Transverse colon (tissue), 3 donors: ENCODE data around the gene AGBL4.

ENCODE experiments used
- EP300 ChIP-seq: sonication (generic); formaldehyde crosslinking; IDR thresholded peaks from one replicate; pipeline ENCODE4 v1.6.1; 2017; ENCODE audit warnings: antibody characterized with exemption, low read depth
- POLR2A ChIP-seq: fragments of 450-650 bp; IDR thresholded peaks from one replicate; pipeline ENCODE4 v1.6.1; 2016; ENCODE audit warnings: antibody characterized with exemption, mild to moderate bottlenecking, moderate library complexity
- TF ChIP-seq, protein P1 (sequence below), 5 experiments: fragments of 200-600 bp in 3 of 5; fragments of 450-650 bp in 2 of 5; sonication (generic) in 3 of 5; IDR thresholded peaks; 1 replicate in 2 of 5; 2 replicates in 3 of 5; pipeline ENCODE4 v1.5.1; 2016 to 2017; ENCODE audit warnings: antibody characterized with exemption in 5 of 5, inconsistent platforms in 3 of 5, mild to moderate bottlenecking in 2 of 5, moderate library complexity in 1 of 5

- no peak for TF ChIP-seq POLR2A
- TF ChIP-seq, protein P1, sequence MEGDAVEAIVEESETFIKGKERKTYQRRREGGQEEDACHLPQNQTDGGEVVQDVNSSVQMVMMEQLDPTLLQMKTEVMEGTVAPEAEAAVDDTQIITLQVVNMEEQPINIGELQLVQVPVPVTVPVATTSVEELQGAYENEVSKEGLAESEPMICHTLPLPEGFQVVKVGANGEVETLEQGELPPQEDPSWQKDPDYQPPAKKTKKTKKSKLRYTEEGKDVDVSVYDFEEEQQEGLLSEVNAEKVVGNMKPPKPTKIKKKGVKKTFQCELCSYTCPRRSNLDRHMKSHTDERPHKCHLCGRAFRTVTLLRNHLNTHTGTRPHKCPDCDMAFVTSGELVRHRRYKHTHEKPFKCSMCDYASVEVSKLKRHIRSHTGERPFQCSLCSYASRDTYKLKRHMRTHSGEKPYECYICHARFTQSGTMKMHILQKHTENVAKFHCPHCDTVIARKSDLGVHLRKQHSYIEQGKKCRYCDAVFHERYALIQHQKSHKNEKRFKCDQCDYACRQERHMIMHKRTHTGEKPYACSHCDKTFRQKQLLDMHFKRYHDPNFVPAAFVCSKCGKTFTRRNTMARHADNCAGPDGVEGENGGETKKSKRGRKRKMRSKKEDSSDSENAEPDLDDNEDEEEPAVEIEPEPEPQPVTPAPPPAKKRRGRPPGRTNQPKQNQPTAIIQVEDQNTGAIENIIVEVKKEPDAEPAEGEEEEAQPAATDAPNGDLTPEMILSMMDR (IDR thresholded peaks at IDR 0.05) = no peak
- TF ChIP-seq EP300 = no peak
Measured at GRCh38 chr1:48944811-48945210, 1078.9 kb downstream of the AGBL4 start.
